ENCODE data around the gene ARL4A. TPM values are rescaled to one million over a fixed set of nuclear protein-coding genes. Genes with fewer than 3 reads are reported as not detected.
A peak's percentile ranks its signal among the peaks of the same experiment; 100 is the strongest.

The ARL4A gene
- total and polyA plus RNA-seq, 9 of the 15 experiments (the other 6 are each of a cell fraction or from before 2014, with no cell fraction given), result 118 to 688 (median 172) TPM

DNA sequence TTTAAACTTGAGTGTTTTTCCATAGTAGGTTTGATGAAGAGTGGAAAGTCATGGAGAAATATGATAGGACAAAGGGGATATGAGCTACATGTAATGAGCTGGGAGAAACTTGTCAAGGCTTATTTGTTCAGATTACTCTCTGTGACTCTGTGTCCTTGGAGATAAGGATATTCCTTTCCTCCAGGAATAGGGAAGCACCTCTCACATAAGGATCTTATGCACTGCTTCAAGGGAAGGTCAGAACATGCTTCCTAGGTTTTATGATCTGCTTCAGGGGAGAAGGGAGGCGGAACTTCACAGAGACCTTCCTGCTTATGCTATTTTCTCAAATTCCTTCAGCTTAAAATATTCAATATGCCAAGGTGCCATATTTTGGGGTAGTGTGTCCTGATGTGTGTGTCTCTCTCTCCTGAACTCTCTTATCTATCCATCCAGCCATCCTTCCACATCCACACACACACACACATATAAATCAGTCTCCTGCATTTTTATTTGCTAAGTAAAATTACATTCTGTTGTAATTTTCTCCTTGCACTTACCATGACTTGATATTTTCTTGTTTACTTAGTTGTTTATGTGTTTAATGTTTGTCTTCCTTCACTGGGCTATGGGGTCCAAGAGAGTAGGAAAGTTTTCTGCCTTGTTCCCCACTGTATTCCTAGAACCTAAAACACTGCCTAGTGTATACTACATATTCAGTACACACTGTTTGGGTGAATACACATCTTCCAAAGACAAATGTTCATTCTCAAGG, 26.4 kb downstream of the ARL4A start (continued):
- peak; percentile 54; the same call in 1 of the 2 replicates for TF ChIP-seq TEAD4 (IDR thresholded peaks at IDR 0.05; ENCODE audit: low read length)
- TF ChIP-seq TEAD4 (CRISPR knock-in tag; IDR thresholded peaks at IDR 0.05; ENCODE audit: borderline replicate concordance), result no peak
- TF ChIP-seq RCOR1 (IDR thresholded peaks at IDR 0.05; ENCODE audit: borderline replicate concordance in 1 of 2, low read depth in 2 of 2, low read length in 2 of 2), result 0 out of 4 replicates have a peak, but pooled peaks of 1 of the 2 experiments have one; percentile 3
- TF ChIP-seq, protein P1, sequence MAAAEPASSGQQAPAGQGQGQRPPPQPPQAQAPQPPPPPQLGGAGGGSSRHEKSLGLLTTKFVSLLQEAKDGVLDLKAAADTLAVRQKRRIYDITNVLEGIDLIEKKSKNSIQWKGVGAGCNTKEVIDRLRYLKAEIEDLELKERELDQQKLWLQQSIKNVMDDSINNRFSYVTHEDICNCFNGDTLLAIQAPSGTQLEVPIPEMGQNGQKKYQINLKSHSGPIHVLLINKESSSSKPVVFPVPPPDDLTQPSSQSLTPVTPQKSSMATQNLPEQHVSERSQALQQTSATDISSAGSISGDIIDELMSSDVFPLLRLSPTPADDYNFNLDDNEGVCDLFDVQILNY (CRISPR knock-in tag; IDR thresholded peaks at IDR 0.05), result no peak
- TF ChIP-seq MAZ (CRISPR knock-in tag; conservative IDR thresholded peaks at IDR 0.05 in 1 of 2, IDR thresholded peaks at IDR 0.05 in 1 of 2), result 0 out of 4 replicates have a peak, but pooled peaks of 1 of the 2 experiments have one; percentile 14
- TF ChIP-seq, protein P2, sequence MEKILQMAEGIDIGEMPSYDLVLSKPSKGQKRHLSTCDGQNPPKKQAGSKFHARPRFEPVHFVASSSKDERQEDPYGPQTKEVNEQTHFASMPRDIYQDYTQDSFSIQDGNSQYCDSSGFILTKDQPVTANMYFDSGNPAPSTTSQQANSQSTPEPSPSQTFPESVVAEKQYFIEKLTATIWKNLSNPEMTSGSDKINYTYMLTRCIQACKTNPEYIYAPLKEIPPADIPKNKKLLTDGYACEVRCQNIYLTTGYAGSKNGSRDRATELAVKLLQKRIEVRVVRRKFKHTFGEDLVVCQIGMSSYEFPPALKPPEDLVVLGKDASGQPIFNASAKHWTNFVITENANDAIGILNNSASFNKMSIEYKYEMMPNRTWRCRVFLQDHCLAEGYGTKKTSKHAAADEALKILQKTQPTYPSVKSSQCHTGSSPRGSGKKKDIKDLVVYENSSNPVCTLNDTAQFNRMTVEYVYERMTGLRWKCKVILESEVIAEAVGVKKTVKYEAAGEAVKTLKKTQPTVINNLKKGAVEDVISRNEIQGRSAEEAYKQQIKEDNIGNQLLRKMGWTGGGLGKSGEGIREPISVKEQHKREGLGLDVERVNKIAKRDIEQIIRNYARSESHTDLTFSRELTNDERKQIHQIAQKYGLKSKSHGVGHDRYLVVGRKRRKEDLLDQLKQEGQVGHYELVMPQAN (IDR thresholded peaks at IDR 0.05; ENCODE audit: borderline replicate concordance), result 0 out of 2 replicates have a peak, but pooled peaks have one; percentile 32
- TF ChIP-seq DMBX1 (CRISPR knock-in tag; IDR thresholded peaks at IDR 0.05; ENCODE audit: borderline replicate concordance), result peak; percentile 26; the same call in 1 of the 2 replicates
- TF ChIP-seq, protein P3, sequence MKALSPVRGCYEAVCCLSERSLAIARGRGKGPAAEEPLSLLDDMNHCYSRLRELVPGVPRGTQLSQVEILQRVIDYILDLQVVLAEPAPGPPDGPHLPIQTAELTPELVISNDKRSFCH (CRISPR knock-in tag; IDR thresholded peaks at IDR 0.05), result no peak
- TF ChIP-seq, protein P3 (tag; IDR thresholded peaks at IDR 0.05), result peak; percentile 45
- TF ChIP-seq CCNT2 (IDR thresholded peaks at IDR 0.05; ENCODE audit: borderline replicate concordance, extremely low read depth, insufficient read length, low read depth, low read length), result peak; percentile 31
- TF ChIP-seq TCF3 (CRISPR knock-in tag; IDR thresholded peaks at IDR 0.05), result peak; percentile 55
- peak; percentile 45; the same call in 1 of the 2 replicates for TF ChIP-seq MTA2 (IDR thresholded peaks at IDR 0.05; ENCODE audit: low read depth)
- TF ChIP-seq DPF2 (IDR thresholded peaks at IDR 0.05), result peak; percentile 75; the same call in 1 of the 2 replicates
- TF ChIP-seq FOSL1 (tag; conservative IDR thresholded peaks at IDR 0.05), result peak; percentile 30
- TF ChIP-seq ARID2 (IDR thresholded peaks at IDR 0.05), result 0 out of 2 replicates have a peak, but pooled peaks have one; percentile 6
- TF ChIP-seq NR4A1 (CRISPR knock-in tag; IDR thresholded peaks at IDR 0.05), result no peak
- 0 out of 2 replicates have a peak, but pooled peaks have one; percentile 36 for TF ChIP-seq NR4A1 (tag; IDR thresholded peaks at IDR 0.05)
- no peak for TF ChIP-seq ZFPM2 (CRISPR knock-in tag; IDR thresholded peaks at IDR 0.05)
- TF ChIP-seq ZNF316 (IDR thresholded peaks at IDR 0.05), result peak; percentile 17; the same call in 1 of the 2 replicates
- TF ChIP-seq, protein P4, sequence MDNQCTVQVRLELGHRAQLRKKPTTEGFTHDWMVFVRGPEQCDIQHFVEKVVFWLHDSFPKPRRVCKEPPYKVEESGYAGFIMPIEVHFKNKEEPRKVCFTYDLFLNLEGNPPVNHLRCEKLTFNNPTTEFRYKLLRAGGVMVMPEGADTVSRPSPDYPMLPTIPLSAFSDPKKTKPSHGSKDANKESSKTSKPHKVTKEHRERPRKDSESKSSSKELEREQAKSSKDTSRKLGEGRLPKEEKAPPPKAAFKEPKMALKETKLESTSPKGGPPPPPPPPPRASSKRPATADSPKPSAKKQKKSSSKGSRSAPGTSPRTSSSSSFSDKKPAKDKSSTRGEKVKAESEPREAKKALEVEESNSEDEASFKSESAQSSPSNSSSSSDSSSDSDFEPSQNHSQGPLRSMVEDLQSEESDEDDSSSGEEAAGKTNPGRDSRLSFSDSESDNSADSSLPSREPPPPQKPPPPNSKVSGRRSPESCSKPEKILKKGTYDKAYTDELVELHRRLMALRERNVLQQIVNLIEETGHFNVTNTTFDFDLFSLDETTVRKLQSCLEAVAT (IDR thresholded peaks at IDR 0.05), result peak in 1 of 2 experiments; percentile 80; a peak in 2 of 4 replicates
- TF ChIP-seq, protein P5, sequence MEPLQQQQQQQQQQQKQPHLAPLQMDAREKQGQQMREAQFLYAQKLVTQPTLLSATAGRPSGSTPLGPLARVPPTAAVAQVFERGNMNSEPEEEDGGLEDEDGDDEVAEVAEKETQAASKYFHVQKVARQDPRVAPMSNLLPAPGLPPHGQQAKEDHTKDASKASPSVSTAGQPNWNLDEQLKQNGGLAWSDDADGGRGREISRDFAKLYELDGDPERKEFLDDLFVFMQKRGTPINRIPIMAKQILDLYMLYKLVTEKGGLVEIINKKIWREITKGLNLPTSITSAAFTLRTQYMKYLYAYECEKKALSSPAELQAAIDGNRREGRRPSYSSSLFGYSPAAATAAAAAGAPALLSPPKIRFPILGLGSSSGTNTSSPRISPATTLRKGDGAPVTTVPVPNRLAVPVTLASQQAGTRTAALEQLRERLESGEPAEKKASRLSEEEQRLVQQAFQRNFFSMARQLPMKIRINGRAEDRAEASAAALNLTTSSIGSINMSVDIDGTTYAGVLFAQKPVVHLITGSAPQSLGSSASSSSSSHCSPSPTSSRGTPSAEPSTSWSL (CRISPR knock-in tag; IDR thresholded peaks at IDR 0.05; ENCODE audit: borderline replicate concordance), result no peak
